Lower leg skin (tissue), 3 donors: ENCODE data around the gene PRKCE.

Experiments used
- CTCF ChIP-seq, 3 donors: fragments of 450-650 bp; IDR thresholded peaks; one replicate each; pipeline ENCODE4 v1.5.1; 2016; ENCODE audit warnings: antibody characterized with exemption in 3 of 3, mild to moderate bottlenecking in 3 of 3, moderate library complexity in 2 of 3
- POLR2A ChIP-seq, 2 donors: fragments of 450-650 bp; IDR thresholded peaks; one replicate each; pipeline ENCODE4 v1.6.1; 2016 to 2017; ENCODE audit warnings: antibody characterized with exemption in 2 of 2, mild to moderate bottlenecking in 1 of 2, moderate library complexity in 1 of 2

- TF ChIP-seq CTCF (IDR thresholded peaks at IDR 0.05) (no peak), POLR2A (IDR thresholded peaks at IDR 0.05) (no peak)
Measured at GRCh38 chr2:46094689-46095088, 443.2 kb downstream of the PRKCE start.
